KG1 (cell line): ENCODE measurements around the gene ROCK2.
"Not testable (repeated sequence)": the region's sequence is repeated elsewhere in the genome, so short reads cannot be mapped to it uniquely, and the experiment has no call there.

Experiments used
- DNase-seq: peaks from one replicate; lab custom pipeline; 2025; lab: John Stamatoyannopoulos, UW

The ROCK2 gene

GRCh38 chr2:11267931-11268330 is 76.5 kb downstream of the ROCK2 start:
- no peak for DNase-seq

GRCh38 chr2:11264818-11265217 is 79.6 kb downstream of the ROCK2 start:
- no peak for DNase-seq

GRCh38 chr2:11264007-11264406 is 80.4 kb downstream of the ROCK2 start:
- no peak for DNase-seq

GRCh38 chr2:11263177-11263576 is 81.3 kb downstream of the ROCK2 start:
- DNase-seq = no peak

GRCh38 chr2:11262438-11262837 is 82.0 kb downstream of the ROCK2 start:
- not testable (repeated sequence) for DNase-seq

- not testable (repeated sequence) for DNase-seq
Observed at GRCh38 chr2:11261564-11261963, 82.9 kb downstream of the ROCK2 start.

GRCh38 chr2:11260979-11261378 is 83.5 kb downstream of the ROCK2 start:
- DNase-seq = no peak

- no peak for DNase-seq
Observed at GRCh38 chr2:11257964-11258363, 86.5 kb downstream of the ROCK2 start.

GRCh38 chr2:11257078-11257477 is 87.4 kb downstream of the ROCK2 start:
- no peak for DNase-seq

- no peak for DNase-seq
Observed at GRCh38 chr2:11256166-11256565, 88.3 kb downstream of the ROCK2 start.

GRCh38 chr2:11254100-11254536 is 90.3 kb downstream of the ROCK2 start:
- no peak for DNase-seq

- not testable (repeated sequence) for DNase-seq
Observed at GRCh38 chr2:11252458-11252857, 92.0 kb downstream of the ROCK2 start.

- DNase-seq = no peak
Observed at GRCh38 chr2:11250400-11251196, 93.8 kb downstream of the ROCK2 start.

- DNase-seq = no peak
Observed at GRCh38 chr2:11245322-11245721, 99.1 kb downstream of the ROCK2 start.

- DNase-seq = no peak
Observed at GRCh38 chr2:11244091-11244826, 100.2 kb downstream of the ROCK2 start.

- DNase-seq = no peak
Observed at GRCh38 chr2:11243512-11243911, 100.9 kb downstream of the ROCK2 start.

GRCh38 chr2:11242542-11243174 is 101.8 kb downstream of the ROCK2 start:
- no peak for DNase-seq

GRCh38 chr2:11241412-11242203 is 102.8 kb downstream of the ROCK2 start:
- no peak for DNase-seq

GRCh38 chr2:11239666-11240462 is 104.6 kb downstream of the ROCK2 start:
- DNase-seq = no peak

GRCh38 chr2:11239147-11239546 is 105.3 kb downstream of the ROCK2 start:
- DNase-seq = no peak

GRCh38 chr2:11237122-11237521 is 107.3 kb downstream of the ROCK2 start:
- no peak for DNase-seq
